LoVo (cell line): ENCODE measurements around the gene KCNC4.

Source experiments
- DNase-seq: peaks from one replicate; pipeline ENCODE4 v3.0.0-alpha.2; 2016; ENCODE audit warnings: low spot score

KCNC4 gene

GRCh38 chr1:110211496-110212168 is 1.5 kb downstream of the KCNC4 start:
- no peak for DNase-seq

GRCh38 chr1:110212169-110213142 is 2.3 kb downstream of the KCNC4 start:
- no peak for DNase-seq

GRCh38 chr1:110213143-110213540 is 3.0 kb downstream of the KCNC4 start:
- no peak for DNase-seq

GRCh38 chr1:110214454-110215404 is 4.6 kb downstream of the KCNC4 start:
- no peak for DNase-seq

GRCh38 chr1:110215621-110216515 is 5.8 kb downstream of the KCNC4 start:
- no peak for DNase-seq

GRCh38 chr1:110216844-110217444 is 6.8 kb downstream of the KCNC4 start:
- no peak for DNase-seq

GRCh38 chr1:110218137-110218536 is 8.0 kb downstream of the KCNC4 start:
- DNase-seq = no peak

- no peak for DNase-seq
Measured at GRCh38 chr1:110218739-110219138, 8.6 kb downstream of the KCNC4 start.

- DNase-seq = no peak
Measured at GRCh38 chr1:110220324-110220723, 10.2 kb downstream of the KCNC4 start.

GRCh38 chr1:110221119-110221518 is 11.0 kb downstream of the KCNC4 start:
- DNase-seq = no peak

- no peak for DNase-seq
Measured at GRCh38 chr1:110223127-110223526, 13.0 kb downstream of the KCNC4 start.

GRCh38 chr1:110223581-110223980 is 13.5 kb downstream of the KCNC4 start:
- DNase-seq = no peak

GRCh38 chr1:110224240-110224995 is 14.3 kb downstream of the KCNC4 start:
- DNase-seq = no peak

- no peak for DNase-seq
Measured at GRCh38 chr1:110225212-110225611, 15.1 kb downstream of the KCNC4 start.

- no peak for DNase-seq
Measured at GRCh38 chr1:110225756-110226404, 15.8 kb downstream of the KCNC4 start.

GRCh38 chr1:110227774-110228173 is 17.7 kb downstream of the KCNC4 start:
- DNase-seq = no peak

- no peak for DNase-seq
Measured at GRCh38 chr1:110228381-110228780, 18.3 kb downstream of the KCNC4 start.

- no peak for DNase-seq
Measured at GRCh38 chr1:110228869-110229268, 18.8 kb downstream of the KCNC4 start.

GRCh38 chr1:110229348-110230001 is 19.4 kb downstream of the KCNC4 start:
- DNase-seq = no peak
